Measurements from ENCODE around the gene MYLK.

The MYLK gene

GRCh38 chr3:123571973-123572365, 312.2 kb downstream of the MYLK start:
- DNase-seq: no peak

DNA sequence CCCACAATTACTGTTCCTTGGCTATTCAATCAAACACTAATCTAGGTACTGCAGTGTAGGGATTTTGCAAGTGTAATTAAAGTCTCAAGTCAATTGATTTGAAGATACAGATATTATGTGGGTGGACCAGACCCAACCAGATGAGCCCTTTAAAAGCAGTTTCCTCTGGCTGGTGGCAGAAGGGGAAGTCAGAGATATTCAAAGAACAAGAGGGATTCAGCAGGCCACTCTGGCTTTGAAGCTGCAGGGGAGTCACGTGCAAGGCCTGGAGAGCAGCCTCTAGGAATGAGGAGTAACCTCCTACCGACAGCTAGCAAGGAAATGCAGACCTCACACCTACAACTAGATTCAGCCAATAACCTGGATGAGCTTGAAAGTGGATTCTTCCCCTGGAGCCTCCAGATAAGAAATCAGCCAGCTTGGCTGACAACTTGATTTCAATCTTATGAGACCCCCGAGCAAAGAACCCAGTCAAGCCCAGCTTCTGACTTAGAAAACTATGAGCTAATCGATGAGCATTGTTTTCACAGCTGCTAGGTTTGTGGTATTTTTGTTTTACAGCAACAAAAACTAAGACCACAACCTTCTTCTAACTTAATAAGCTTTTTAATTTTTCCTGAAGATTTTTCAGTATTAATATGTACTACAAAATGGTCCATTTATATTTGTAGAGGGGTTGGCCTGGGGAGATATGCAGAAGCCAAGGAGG, 312.7 kb downstream of the MYLK start:
- DNase-seq: no peak

DNA sequence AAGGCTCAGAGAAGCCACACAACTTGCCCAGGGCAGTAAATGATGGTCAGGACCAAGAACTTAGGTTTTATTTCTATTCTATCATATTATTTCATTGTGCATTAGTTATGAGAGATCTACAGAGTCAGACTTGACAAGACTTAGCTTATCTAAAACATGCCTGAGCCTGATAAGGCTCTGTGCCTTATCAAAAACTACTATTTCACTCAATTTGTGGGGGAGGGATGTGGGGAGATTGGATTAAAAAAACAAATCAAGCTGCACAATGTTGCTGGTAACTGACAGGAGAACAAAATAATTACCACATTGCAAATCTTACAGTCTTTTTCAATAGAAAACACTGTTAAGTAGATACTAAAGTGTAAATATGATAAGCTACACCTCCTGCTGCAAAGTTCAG, 315.3 kb downstream of the MYLK start:
- no peak for DNase-seq

- DNase-seq: no peak
Observed at GRCh38 chr3:123568034-123568433, 316.1 kb downstream of the MYLK start.

DNA sequence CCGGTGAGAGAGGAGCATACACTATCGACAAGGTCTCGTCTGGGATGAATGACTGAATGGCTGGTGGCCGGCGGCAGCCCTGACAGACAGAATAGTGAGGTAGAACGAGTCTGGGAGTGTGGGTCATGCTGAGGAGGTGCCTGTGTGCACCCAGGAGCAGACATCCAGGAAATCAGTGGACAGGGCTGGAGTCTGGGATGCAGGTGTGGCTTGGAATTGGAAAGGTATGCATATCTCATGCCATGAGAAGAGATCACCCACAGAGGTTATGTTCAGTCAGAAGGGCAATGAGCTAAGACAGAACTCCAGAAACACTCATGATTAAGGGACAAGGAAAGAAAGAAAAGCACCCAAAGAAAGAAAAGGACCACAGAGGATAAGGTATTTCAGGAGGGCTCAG, 320.1 kb downstream of the MYLK start:
- no peak for DNase-seq

- no peak for DNase-seq
Observed at GRCh38 chr3:123562547-123562946, 321.6 kb downstream of the MYLK start.

GRCh38 chr3:123561188-123561587, 322.9 kb downstream of the MYLK start:
- no peak for DNase-seq
